ENCODE results near the gene FBXW10.
"Not testable (repeated sequence)": the region's sequence is repeated elsewhere in the genome, so short reads cannot be mapped to it uniquely, and the experiment has no call there.

Gene FBXW10, protein sequence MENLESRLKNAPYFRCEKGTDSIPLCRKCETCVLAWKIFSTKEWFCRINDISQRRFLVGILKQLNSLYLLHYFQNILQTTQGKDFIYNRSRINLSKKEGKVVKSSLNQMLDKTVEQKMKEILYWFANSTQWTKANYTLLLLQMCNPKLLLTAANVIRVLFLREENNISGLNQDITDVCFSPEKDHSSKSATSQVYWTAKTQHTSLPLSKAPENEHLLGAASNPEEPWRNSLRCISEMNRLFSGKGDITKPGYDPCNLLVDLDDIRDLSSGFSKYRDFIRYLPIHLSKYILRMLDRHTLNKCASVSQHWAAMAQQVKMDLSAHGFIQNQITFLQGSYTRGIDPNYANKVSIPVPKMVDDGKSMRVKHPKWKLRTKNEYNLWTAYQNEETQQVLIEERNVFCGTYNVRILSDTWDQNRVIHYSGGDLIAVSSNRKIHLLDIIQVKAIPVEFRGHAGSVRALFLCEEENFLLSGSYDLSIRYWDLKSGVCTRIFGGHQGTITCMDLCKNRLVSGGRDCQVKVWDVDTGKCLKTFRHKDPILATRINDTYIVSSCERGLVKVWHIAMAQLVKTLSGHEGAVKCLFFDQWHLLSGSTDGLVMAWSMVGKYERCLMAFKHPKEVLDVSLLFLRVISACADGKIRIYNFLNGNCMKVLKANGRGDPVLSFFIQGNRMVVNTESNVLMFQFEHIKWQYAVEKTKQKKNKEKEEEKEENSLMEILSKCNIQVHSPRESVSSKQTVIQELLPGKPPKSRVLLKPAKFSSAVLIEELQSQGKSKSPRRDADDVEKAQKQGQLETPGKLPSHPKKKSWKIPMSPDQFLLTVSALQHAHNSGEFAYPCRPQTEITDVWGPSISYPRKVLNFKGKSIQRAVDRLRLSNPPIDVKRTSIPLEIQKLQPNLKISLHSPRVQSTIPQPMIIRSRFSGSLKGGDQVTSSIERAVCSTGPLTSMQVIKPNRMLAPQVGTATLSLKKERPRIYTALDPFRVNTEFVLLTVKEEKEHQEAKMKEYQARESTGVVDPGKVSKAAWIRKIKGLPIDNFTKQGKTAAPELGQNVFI

DNA sequence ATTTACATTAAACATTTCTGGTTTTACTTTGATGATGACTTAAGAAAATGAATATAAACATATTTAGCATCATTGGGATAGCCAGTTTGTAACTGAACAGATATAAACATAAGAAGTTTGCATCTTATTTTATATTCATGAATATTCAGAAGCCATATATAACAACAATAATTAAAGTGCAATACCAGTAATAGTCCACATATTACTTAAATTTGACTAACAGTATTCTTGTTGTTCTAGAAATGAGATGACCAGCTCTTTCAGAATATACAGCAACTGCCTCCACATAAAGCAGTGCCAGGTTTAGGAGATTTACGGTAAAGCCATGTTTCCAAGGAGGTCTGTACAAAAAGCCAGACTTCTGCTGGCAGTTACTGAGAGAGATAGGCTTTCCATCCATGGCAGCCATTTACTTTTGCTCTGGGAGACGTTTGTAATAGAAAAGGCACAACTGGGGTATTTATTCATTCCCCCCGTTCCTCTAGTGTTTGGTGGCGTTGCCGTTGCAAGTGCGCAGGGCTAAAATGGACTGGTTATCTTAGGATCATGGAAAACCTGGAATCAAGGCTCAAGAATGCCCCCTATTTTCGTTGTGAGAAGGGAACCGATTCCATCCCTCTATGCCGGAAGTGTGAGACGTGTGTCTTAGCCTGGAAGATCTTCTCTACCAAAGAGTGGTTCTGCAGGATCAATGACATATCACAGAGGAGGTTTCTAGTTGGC is at the start of gene FBXW10:
TSS of gene FBXW10 (plus strand) at position 356 of the 723 bp plus-strand sequence. CDS start at position 547, 191 bp downstream.
- not testable (repeated sequence) for DNase-seq

DNA sequence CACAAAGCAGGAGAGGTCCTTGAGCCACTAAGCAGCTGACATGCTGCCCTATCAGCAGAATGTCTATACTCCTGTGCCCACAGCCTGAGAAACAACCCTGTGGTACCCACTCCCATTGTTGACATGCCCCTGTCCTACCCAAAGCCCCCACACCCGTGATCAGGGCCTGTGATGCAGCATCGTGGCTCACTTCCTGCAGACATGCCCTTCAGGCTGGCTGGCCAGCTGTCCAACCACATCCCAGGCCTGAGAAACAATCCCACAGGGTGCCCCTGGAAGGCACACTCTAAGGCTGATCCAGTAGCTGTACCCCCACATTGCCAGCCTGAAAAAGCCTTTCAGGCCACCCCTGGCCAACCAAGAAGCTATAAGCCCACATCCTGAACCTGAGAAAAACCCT is 48.7 kb upstream of the FBXW10 start:
- not testable (repeated sequence) for DNase-seq

DNA sequence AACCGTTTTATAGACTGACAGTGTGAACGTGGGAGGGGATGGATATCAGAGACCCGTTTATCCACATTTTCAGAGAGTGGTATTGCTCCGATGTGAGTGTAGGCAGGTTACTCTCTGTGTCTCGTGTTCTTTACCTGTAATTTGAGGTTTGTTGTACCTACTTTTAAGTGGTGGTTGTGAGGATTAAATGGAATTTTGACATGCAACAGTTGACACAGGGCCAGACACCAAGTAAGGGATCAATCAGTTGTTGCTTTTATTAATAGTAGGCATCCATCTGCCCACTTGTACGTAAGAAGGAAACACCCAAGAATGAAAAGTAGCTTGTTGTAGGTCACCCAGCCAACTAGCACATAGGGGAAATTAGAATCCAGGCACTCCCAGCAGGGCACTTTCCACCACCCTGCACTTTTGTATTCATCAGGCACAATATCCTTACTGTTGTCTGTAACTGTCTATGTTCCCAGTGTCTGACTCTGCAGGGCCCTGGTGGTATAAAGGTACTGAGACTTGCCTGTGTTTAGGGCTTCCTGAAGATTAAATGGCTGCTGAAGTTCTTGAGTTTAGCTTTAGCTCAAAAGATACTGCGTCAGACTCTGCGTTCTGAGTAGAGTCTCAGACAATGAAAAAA is 45.3 kb upstream of the FBXW10 start:
- not testable (repeated sequence) for DNase-seq

DNA sequence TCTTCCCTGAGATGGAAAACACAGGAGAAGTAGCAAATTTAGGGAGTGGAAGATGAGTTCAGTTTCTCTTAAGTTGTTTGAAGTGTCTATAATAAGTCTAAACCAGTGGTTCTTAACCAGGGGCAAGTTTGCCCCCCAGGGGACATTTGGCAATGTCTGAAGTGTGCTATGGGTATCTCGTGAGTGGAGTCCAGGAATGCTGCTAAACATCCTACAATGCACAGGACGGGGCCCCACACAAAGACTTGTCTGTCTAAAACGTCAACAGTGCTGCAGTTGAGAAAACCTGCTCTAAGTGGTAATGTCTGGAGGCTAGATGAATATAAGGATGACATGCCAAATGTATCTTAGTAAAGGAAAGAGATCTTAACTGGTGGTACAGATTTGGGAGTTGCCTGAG is 37.9 kb upstream of the FBXW10 start:
- not testable (repeated sequence) for DNase-seq

DNA sequence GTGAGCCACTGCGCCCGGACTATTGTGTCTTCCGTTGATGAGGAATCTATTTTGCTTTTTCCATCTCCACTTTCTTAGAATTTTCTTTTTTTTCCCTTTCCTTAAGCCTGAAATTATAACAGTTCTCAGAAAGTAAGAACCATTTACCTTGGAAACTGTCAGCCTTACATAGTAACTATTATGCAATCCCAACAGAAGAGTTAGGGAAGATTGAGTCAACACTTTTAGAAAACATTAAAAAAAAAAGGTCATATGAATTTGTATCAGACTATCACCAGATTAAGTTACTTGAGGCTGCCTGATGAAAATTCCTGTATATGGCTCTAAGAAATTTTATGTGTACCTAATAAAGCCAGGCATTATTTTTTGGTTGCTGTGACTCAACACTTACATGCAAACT is 35.6 kb upstream of the FBXW10 start:
- DNase-seq: not testable (repeated sequence)

DNA sequence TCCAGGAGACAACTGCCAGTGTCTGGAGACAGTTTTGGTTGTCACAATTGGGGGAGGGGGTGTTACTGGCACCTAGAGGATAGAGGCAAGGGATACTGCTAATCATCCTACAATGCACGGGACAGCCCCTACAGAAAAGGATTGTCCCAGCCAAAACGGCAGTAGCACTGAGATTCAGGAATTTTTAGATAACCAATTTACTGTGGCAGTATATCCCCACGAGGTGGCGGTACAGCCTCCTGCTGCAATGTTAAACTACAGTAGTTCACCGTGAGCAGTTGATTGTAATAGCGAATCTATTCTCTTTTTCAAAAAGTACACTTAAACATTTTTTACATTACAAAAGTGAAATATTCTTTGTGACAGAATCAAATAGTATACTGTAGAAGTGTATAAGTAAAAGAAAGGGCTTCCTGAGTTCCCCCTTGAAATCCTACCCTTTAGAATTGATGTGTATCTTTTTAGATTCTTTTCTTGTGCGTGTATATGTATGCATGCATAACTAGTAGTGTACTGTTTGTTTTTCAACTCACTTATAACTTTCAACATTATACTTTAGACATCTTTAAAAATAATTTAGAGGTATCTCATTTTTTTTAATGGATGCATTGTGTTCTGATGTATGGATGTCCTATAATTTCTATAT is 31.4 kb upstream of the FBXW10 start:
- peak; percentile 71 for DNase-seq

DNA sequence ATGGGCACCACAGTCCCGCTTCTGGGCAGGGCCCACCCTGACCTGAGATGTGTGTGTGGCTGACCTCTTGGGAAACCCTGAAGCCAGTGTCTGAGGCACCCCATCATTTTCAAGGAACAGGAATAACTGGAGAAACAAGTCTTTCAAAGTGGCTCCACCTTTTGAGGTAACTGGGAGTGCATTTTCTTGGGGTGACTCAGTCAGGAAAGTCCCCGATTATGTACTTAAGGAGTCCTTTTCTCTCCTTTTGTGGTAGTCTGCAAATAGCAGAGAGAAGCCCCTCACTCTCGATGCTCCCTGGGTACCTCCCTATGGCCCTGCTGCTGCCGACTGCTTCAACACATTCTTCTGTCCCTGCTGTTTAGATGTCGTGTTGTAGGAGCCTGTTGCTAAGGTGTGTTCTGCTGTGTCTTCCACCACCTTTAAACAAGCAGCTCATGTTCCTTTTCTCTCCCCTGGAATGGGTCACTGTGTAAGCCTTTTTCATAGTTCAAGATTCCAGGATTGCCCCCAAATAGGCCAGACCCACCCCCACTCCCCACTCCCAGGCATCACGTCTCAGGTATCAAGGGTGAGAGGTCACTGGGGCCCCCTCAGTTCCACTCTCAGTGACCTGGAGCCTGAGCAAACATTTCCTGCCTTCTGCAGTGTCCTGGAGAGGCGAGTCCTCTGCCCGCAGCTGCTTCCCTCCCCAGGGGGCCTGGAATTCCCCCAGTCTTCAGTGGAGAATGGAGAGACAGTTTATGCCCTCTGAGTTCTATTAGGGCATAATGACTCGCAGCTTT is 25.0 kb upstream of the FBXW10 start:
- DNase-seq: not testable (repeated sequence)

DNA sequence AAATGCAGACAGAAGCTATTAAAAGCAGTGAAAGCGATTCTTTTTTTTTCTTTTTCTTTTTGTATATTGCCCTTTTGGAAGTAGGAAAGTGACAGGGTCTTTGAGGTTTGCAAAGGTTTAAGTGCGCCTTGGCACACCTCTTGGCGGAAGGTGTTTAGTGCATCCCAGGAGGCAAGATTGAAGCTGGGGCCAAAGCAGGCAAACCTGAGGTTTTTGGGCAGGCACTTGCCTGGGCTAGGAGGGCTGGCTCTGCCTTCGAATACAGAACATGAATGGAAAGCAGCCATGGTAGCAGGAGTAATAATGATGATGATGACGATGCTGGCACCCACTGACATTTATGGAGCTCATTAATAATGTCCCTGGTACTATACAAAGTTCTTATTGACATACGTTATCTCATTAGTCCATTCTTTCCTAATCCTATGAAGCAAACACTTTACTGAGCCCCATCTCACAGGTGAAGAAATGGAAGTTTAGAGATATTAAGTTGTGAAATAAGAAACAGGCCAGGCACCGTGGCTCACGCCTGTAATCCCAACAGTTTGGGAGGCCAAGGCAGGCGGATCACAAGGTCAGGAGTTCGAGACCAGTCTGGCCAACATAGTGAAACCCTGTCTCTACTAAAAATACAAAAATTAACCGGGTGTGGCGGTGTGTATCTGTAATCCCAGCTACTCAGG is 24.3 kb upstream of the FBXW10 start:
- not testable (repeated sequence) for DNase-seq

DNA sequence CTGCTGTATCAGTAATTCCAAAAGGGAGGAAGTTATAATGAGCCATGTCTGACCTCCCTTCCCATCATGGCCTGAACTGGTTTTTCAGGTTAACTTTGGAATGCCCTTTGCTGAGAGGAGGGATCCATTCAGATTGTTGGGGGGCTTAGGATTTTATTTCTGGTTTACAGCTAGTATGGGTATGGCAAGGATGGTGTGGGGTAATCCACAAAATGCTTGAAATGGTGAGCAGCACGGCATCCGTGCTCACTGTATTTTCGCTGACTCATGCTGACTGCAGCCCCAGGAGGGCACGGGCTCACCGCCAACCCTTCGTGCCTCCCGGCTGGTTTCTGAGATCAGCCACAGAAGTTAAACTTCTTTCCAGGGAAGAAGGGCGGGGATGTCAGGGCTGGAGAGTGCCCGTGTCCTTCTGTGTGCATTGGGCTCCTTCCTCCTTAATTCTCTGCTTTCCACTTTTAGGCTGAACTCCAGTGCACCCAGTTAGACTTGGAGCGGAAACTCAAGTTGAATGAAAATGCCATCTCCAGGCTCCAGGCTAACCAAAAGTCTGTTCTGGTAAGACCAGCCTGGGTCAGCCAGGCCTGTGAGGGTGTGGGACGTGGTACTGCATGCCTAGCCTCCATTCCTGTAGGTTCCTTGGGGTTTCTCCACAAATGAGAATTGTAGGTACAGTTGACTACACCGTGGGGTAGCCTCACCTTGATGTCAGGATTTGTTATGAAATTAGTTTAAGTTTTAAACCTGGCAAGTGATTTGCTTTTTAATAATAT is 21.9 kb upstream of the FBXW10 start:
- not testable (repeated sequence) for DNase-seq

DNA sequence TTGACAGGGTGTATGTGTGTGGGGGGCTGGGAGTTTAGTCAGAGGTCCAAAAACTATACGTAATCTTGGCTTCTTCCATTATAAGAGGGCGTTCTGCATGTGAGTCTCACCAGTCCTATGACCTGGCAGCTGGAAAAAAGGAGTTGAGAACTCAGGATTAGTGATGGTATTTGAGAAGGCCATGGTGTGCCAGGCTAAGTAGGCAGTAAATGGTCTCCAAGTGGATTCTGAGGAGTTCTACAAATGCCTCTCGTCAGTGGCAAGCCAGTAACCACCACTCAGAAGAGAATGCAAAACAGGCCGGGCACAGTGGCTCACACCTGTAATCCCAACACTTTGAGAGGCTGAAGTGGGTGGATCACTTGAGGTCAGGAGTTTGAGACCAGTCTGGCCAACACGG is 21.2 kb upstream of the FBXW10 start:
- DNase-seq: not testable (repeated sequence)

DNA sequence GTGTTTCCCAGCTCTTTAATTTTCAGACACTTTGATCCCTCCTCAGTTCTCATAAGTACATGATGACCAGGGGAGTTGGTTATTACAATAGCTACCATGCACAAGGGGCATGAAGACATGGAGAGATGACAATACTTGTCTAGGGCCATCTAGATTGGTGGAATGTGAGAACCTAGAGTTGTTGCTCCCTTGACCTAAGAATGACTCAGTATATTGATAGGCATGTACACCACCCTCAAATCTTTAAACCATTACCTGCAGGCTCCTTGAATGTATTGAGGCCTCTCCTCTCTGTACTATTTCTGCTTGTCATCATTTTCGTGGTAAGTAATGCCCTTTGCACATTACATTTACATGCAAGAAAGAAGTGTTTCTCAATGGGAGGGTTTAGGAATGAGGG is 20.3 kb upstream of the FBXW10 start:
- not testable (repeated sequence) for DNase-seq

DNA sequence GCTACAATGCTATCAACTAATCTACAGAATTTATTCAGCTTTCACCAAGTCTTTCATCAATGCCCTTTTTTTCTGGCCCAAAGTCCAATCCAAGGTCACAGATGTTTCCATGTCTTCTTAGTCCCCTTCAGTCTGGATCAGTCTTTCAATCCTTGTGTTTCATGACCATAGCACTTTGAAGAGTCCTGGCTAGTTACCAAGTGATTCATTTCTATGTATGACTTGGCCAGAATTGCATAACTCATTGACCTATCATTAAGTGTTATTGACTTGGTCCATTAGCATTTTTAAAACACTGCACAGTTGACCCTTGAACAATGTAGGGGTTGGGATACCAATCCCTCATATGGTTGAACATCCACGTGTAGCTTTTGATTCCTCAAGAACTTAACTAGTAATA is 11.4 kb upstream of the FBXW10 start:
- DNase-seq: not testable (repeated sequence)

DNA sequence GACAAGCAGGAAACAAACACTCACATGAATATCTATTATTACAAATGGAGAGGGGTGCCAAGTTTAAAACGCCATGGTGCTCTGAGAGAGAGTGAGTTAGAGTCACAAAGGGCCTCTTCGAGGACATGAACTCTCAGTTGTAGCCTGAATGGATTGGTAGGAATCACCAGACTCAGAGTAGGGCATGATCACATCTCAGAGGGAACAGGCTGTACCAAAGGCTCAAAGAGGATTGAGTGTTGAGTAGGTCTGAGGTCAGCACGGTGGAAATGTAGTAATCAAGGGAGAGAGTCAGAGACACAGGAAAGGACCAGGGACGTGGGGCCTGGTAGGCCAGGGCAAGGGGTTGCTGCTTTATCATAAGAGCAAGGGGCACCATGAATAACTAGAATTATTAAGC is 10.5 kb upstream of the FBXW10 start:
- not testable (repeated sequence) for DNase-seq

DNA sequence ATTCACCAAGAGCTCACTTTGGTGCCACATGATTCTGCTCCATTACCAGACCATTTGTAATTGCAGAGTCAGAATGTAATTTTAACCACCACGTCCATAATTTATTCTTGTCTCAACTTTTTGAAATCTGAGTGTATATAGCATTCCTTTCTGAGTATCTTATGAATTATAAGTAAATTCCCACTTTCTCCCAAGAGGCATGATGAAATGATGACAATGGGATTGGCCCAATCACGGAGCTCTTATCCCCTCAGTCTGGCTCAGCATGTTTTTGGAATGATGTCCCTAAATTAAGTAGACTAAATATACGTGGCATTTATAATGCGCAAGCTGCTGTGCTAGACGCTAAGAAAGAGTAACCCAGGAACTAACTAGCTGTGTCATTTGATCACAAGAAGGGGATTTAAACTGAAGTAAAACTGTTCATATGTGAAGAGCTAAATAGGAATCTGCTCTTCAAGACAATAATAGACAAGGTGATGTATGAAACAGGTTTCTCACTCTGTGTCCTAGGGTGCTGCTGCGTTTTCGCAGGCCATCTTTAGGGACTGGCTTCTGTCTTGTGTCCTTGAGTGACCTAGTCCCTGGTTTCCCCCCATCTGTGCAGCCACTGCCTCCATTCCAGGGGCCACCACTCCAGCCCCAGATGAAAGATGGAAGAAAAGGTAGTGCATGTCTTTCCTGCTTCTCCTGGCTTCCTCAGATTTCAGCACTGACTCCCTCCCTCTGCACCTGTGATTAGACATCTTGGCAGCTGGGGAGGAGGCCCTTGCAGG is 4.0 kb upstream of the FBXW10 start:
- not testable (repeated sequence) for DNase-seq

DNA sequence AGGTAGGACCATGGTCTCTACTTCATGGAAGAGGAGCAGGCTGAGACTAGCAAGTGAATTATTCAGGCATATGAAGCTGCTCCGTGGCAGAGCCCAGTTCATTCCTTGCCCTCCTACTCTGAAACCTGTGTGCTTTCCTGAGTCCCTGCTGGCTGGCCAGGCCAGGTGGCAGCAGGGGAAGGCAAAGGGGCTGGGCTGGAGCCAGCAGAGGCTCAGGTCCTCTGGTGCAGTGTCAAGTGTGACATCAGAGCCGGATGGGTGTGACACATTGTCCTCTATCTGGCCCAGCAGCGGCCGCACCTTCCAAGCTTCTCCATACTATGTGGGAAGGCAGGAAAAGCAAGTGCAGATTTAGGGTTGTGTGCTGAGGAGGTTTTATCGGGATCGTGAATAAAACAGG is 2.6 kb upstream of the FBXW10 start:
- DNase-seq: not testable (repeated sequence)

DNA sequence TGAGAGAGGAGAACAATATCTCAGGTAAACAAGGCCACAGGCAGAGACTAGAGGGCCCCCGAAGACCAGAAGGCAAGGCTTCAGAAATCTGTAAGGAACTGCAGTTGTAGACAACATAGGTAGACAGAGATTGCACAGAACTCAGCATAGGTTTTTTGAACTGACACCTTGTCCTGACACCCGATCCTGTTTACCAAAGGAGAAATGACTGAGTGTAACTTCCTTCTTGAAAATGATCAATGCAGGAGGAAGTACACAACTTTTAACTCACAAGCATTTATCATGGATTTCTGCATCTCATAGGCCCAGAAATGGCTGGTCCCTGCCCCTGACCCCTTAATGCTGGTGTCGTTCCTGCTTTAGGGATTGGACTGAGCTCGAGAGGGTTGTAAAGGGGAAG is 872 bp downstream of the FBXW10 start:
- not testable (repeated sequence) for DNase-seq

DNA sequence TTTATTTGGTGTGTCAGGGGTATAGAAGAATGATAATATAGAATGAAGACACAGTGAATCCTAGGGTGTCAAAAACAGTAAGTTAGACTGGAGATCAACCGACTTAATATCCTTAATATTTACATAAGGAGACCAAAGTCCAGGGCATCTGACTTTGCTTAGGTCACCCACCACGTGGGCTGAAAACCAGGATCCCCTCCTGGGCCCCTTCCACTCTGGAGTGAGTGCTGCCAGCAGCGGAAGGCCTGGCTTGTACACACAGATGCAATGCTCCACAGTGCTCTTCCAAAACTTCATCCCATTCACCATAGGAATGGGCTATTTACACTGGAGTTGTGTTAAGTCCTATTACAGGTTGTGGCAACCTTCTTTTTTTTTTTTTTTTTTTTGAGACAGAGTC is 2.7 kb downstream of the FBXW10 start:
- not testable (repeated sequence) for DNase-seq

DNA sequence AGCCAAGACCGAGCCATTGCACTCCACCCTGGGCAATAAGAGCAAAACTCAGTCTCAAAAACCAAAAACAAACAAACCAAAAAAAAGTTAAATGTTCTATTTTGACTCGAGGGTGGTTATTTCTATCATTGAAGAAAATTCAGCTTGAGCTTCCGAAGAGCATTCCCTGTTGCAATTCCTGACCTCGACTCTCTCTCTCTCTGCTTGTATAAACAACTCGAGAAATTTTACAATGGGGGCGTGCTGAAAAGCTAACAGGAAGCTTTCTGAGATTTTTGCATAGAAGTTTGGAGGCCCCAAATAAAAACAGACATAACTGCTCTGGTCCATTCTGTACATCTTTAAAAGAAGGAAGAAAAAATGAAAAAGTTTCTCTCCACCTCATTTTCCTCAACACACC is 3.6 kb downstream of the FBXW10 start:
- DNase-seq: not testable (repeated sequence)

All from CD4-positive, alpha-beta T cell treated with Interleukin-17A for 4 hours (primary cell).